BLaER1 (cell line): ENCODE data around the gene ARHGAP42.

Experiments used
- H3K27ac ChIP-seq: shearing (Covaris generic); formaldehyde crosslinking; 2 replicates; pipeline ENCODE4 v1.8.1; 2022
- H3K27me3 ChIP-seq: shearing (Covaris generic); formaldehyde crosslinking; 2 replicates; pipeline ENCODE4 v1.8.1; 2022
- H3K36me3 ChIP-seq: shearing (Covaris generic); formaldehyde crosslinking; 2 replicates; pipeline ENCODE4 v1.8.1; 2022
- H3K4me1 ChIP-seq: shearing (Covaris generic); formaldehyde crosslinking; 2 replicates; pipeline ENCODE4 v1.8.1; 2022
- H3K4me2 ChIP-seq: shearing (Covaris generic); formaldehyde crosslinking; 2 replicates; pipeline ENCODE4 v1.8.1; 2022
- H3K4me3 ChIP-seq: shearing (Covaris generic); formaldehyde crosslinking; 2 replicates; pipeline ENCODE4 v1.8.1; 2022
- H3K9ac ChIP-seq: shearing (Covaris generic); formaldehyde crosslinking; 2 replicates; pipeline ENCODE4 v1.8.1; 2022
- H3K9me3 ChIP-seq: shearing (Covaris generic); formaldehyde crosslinking; 2 replicates; pipeline ENCODE4 v1.8.1; 2022
- H4K20me1 ChIP-seq: shearing (Covaris generic); formaldehyde crosslinking; 2 replicates; pipeline ENCODE4 v1.8.1; 2022
- Cebpa-rat ChIP-seq: shearing (Covaris generic); IDR thresholded peaks from 2 replicates; pipeline ENCODE4 v1.8.1; 2022

The ARHGAP42 gene

DNA sequence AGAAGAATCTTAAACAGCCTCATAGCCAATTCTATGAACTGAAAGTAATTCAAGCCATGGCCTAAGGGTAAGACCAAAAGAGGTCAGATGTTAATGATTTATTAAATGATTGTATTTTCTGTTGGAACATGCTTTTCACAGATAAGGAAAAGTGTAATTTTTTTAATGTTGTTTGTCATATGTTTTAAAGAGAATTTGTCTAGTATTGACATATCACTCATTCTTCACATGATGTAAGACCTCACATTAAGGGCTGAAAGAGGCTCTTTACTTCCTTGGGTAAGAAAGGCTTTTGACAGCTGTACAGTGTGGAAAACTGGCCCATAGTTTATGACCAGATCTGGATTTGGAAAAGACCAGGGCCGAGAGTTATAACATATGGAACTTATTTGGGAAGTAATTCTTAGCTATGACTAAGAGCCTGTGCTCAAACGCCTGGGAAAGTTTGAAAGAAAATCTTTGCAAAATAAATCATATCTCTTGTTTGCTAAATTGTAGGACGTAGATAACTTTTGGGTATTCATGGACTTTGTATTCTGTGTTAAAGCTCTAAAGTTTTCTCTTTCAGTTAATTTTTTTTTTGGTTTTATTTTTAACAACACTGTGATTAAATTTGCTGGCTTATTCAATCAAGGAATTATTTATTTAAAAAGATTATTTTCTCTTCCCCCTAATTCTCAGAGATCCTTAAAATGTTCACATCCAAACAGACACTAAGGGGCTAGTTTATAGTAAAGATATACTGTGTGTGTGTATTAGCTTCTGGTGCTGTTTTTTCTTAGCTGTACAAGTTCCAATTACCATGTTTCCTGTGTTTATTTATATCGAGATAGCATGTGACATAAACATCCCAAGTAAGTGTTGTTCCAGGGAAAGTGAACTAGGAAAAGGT is 162.2 kb downstream of the ARHGAP42 start:
- H3K4me2 ChIP-seq = no peak overlapping the region
- no peak overlapping the region for H3K9ac ChIP-seq
- no peak for TF ChIP-seq Cebpa-rat
- no peaks in the 10 kb centered on the region for H3K36me3 ChIP-seq
- no peak overlapping the region for H3K4me3 ChIP-seq
- no peaks in the 10 kb centered on the region for H3K27me3 ChIP-seq
- no peaks in the 10 kb centered on the region for H4K20me1 ChIP-seq
- H3K4me1 ChIP-seq = no peaks in the 10 kb centered on the region
- no peak overlapping the region for H3K27ac ChIP-seq
- H3K9me3 ChIP-seq = no peaks in the 10 kb centered on the region

- Histone ChIP-seq H3K9ac (no peak overlapping the region), H3K4me2 (no peak overlapping the region), H3K4me1 (no peaks in the 10 kb centered on the region), H3K27me3 (no peaks in the 10 kb centered on the region), H4K20me1 (peaks cover 5% of the 10 kb centered on the region; the same call in 1 of the 2 replicates), H3K27ac (no peak overlapping the region), H3K36me3 (no peaks in the 10 kb centered on the region), H3K9me3 (no peaks in the 10 kb centered on the region), H3K4me3 (no peak overlapping the region)
- no peak for TF ChIP-seq Cebpa-rat
Measured at GRCh38 chr11:100849901-100850235, 162.8 kb downstream of the ARHGAP42 start.

GRCh38 chr11:100851147-100851546 is 164.1 kb downstream of the ARHGAP42 start:
- no peaks in the 10 kb centered on the region for H3K4me1 ChIP-seq
- H3K36me3 ChIP-seq = no peaks in the 10 kb centered on the region
- no peaks in the 10 kb centered on the region for H3K9me3 ChIP-seq
- H3K27me3 ChIP-seq = no peaks in the 10 kb centered on the region
- peaks cover 10% of the 10 kb centered on the region; the same call in 1 of the 2 replicates for H4K20me1 ChIP-seq
- H3K27ac ChIP-seq = no peak overlapping the region
- no peak overlapping the region for H3K4me3 ChIP-seq
- H3K4me2 ChIP-seq = no peak overlapping the region
- no peak overlapping the region for H3K9ac ChIP-seq
- no peak for TF ChIP-seq Cebpa-rat

DNA sequence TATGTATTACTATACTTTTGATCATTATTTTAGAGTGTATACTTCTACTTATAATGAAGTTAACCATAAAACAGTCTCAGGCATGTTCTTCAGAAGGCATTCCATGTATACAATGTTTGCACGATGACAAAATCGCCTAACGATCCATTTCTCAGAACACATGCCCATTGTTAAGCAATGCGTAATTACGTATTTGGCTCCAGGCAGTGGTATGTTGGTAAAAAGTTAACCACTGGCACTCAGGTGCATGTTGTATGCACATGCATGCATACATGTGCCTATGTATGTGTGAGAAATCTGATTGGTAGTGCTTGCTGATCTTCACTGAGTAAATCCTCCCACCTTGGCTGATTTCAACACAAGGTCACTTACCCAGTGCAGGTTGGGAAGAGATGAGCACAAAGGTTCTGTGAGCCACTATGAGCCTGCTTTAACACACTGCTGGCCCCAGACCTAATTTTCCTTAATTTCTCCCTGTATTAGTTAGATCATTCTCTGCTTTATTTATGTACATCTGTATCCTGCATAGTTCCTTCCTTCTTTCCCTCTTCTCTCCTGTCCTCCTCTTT is 164.6 kb downstream of the ARHGAP42 start:
- H3K27me3 ChIP-seq = no peaks in the 10 kb centered on the region
- H3K9me3 ChIP-seq = no peaks in the 10 kb centered on the region
- no peaks in the 10 kb centered on the region for H3K4me1 ChIP-seq
- peaks cover 10% of the 10 kb centered on the region; the same call in 1 of the 2 replicates for H4K20me1 ChIP-seq
- no peak overlapping the region for H3K4me3 ChIP-seq
- H3K36me3 ChIP-seq = no peaks in the 10 kb centered on the region
- no peak overlapping the region for H3K9ac ChIP-seq
- no peak for TF ChIP-seq Cebpa-rat
- no peak overlapping the region for H3K27ac ChIP-seq
- H3K4me2 ChIP-seq = no peak overlapping the region

DNA sequence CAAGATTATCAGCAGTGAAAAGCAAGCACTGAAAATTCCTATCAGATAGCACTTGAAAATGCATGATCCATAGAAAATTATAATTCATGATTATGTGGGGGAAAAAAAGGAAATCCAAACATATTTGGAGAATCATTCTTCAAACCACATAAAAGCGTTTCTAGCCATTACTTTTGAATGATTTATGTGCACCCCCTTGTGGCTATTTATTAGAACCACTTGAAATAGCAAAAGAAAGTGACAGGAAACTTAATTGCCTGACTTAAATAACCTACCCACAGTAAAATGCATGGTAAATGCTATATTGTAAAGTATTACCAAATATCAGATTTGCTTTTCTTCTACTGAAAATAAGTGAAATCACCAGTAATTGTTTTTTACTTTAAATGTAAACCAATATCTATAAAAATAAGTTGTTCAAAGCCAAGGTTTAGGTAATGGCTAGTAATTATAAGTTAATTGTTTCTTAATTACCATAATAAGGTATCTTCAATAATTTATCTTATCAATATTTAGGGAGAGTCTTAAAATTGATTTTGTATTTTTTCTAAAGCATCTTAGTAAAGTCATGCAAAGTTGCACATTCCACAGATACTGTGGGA is 168.5 kb downstream of the ARHGAP42 start:
- H4K20me1 ChIP-seq = peaks cover 10% of the 10 kb centered on the region; the same call in 1 of the 2 replicates
- H3K4me2 ChIP-seq = no peak overlapping the region
- H3K36me3 ChIP-seq = no peaks in the 10 kb centered on the region
- no peaks in the 10 kb centered on the region for H3K4me1 ChIP-seq
- no peak overlapping the region for H3K9ac ChIP-seq
- no peak overlapping the region for H3K4me3 ChIP-seq
- H3K9me3 ChIP-seq = no peaks in the 10 kb centered on the region
- H3K27ac ChIP-seq = no peak overlapping the region
- no peaks in the 10 kb centered on the region for H3K27me3 ChIP-seq
- TF ChIP-seq Cebpa-rat = no peak

GRCh38 chr11:100857236-100858005 is 170.3 kb downstream of the ARHGAP42 start:
- H3K36me3 ChIP-seq = no peaks in the 10 kb centered on the region
- H3K4me2 ChIP-seq = no peak overlapping the region
- no peak overlapping the region for H3K27ac ChIP-seq
- H3K4me1 ChIP-seq = no peaks in the 10 kb centered on the region
- H4K20me1 ChIP-seq = peaks cover 10% of the 10 kb centered on the region; the same call in 1 of the 2 replicates
- H3K27me3 ChIP-seq = no peaks in the 10 kb centered on the region
- no peaks in the 10 kb centered on the region for H3K9me3 ChIP-seq
- TF ChIP-seq Cebpa-rat = no peak
- H3K4me3 ChIP-seq = no peak overlapping the region
- no peak overlapping the region for H3K9ac ChIP-seq

DNA sequence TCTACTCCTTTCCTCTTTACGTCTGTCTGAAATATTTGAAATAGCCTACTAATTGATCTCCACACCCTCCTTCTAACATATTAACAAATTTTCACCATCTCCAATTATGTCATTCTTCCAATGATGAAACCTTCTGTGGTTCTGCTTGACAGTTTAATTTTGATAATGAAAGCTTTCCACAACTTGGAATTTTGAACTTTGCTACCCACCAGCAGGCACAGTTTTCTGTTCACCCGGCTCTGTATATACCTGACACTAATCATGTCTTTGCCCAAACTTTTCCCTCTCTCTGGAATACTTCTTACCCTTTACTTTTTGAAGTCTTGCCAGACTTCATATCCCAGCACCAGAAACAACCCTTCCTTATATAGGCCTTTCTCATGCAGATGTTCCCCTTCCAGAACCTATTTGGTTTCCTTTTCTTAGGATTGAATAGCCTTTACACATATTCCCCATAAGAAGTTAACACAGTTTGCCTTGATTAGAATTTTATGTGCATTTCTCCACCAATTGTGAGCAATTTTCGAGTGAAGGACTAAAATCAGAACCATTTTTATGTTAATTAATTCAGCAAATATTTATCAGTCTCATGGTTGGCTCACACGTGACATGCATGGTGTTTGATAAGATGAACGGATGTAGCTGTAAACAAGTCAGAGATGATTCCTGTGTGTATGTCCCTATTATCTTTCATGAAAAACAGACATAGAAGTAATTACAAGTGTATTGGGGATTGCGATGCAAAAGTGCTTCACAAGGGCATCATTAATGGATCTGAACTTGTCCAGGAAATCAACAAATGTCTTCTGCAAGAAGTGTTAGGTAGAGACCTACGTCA is 173.4 kb downstream of the ARHGAP42 start:
- no peak for TF ChIP-seq Cebpa-rat

GRCh38 chr11:100861212-100861611 is 174.1 kb downstream of the ARHGAP42 start:
- H3K4me3 ChIP-seq = no peak overlapping the region
- no peak for TF ChIP-seq Cebpa-rat
- no peak overlapping the region for H3K9ac ChIP-seq
- peaks cover 3% of the 10 kb centered on the region; the same call in 1 of the 2 replicates for H3K9me3 ChIP-seq
- no peaks in the 10 kb centered on the region for H3K36me3 ChIP-seq
- H3K27ac ChIP-seq = no peak overlapping the region
- no peaks in the 10 kb centered on the region for H4K20me1 ChIP-seq
- peaks cover 11% of the 10 kb centered on the region for H3K4me1 ChIP-seq
- H3K4me2 ChIP-seq = no peak overlapping the region
- H3K27me3 ChIP-seq = no peaks in the 10 kb centered on the region

More for the DNA sequence above, 173.4 kb downstream of the ARHGAP42 start:
- no peaks in the 10 kb centered on the region for H4K20me1 ChIP-seq
- H3K9ac ChIP-seq = no peak overlapping the region
- no peaks in the 10 kb centered on the region for H3K9me3 ChIP-seq
- no peak overlapping the region for H3K27ac ChIP-seq
- H3K27me3 ChIP-seq = no peaks in the 10 kb centered on the region
- no peak overlapping the region for H3K4me3 ChIP-seq
- peaks cover 4% of the 10 kb centered on the region; the same call in 1 of the 2 replicates for H3K4me1 ChIP-seq
- no peaks in the 10 kb centered on the region for H3K36me3 ChIP-seq
- H3K4me2 ChIP-seq = no peak overlapping the region
